Fibroblast of pulmonary artery (primary cell): ENCODE data around the gene TM4SF4.

Source experiments
- DNase-seq: peaks from one replicate; pipeline ENCODE4 v3.0.0-alpha.2; 2010; ENCODE audit warnings: low read depth
- H3K4me3 ChIP-seq: replicated peaks from 2 replicates; pipeline ENCODE4 v1.5.1; 2011; ENCODE audit warnings: low read depth, mild to moderate bottlenecking, control low read depth, low read length, moderate library complexity
- TF ChIP-seq, protein P1 (sequence below): IDR thresholded peaks from 2 replicates; pipeline ENCODE4 v1.5.1; 2011; ENCODE audit warnings: mild to moderate bottlenecking, control low read depth, low read length, inconsistent platforms; ENCODE audit errors: missing control alignments

The TM4SF4 gene

DNA sequence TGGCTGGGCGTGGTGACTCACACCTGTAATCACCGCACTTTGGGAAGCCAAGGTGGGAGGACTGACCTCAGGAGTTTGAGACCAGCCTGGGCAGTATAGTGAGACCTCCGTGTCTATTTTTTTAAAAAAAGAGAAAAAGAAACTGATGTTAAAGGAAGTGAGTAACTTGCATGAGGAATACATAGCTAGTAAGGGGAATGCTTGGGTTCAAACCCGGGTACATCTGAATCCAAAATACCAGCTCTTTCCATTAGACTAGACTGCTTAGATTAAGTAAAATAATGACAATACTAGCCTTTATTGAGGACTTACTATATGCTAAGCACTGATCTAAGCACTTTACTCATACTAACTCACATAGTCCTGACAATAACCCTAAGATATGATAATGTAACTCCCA, 22.4 kb downstream of the TM4SF4 start:
- no peak for DNase-seq
- no peak overlapping the region for H3K4me3 ChIP-seq
- TF ChIP-seq, protein P1, sequence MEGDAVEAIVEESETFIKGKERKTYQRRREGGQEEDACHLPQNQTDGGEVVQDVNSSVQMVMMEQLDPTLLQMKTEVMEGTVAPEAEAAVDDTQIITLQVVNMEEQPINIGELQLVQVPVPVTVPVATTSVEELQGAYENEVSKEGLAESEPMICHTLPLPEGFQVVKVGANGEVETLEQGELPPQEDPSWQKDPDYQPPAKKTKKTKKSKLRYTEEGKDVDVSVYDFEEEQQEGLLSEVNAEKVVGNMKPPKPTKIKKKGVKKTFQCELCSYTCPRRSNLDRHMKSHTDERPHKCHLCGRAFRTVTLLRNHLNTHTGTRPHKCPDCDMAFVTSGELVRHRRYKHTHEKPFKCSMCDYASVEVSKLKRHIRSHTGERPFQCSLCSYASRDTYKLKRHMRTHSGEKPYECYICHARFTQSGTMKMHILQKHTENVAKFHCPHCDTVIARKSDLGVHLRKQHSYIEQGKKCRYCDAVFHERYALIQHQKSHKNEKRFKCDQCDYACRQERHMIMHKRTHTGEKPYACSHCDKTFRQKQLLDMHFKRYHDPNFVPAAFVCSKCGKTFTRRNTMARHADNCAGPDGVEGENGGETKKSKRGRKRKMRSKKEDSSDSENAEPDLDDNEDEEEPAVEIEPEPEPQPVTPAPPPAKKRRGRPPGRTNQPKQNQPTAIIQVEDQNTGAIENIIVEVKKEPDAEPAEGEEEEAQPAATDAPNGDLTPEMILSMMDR: no peak

DNA sequence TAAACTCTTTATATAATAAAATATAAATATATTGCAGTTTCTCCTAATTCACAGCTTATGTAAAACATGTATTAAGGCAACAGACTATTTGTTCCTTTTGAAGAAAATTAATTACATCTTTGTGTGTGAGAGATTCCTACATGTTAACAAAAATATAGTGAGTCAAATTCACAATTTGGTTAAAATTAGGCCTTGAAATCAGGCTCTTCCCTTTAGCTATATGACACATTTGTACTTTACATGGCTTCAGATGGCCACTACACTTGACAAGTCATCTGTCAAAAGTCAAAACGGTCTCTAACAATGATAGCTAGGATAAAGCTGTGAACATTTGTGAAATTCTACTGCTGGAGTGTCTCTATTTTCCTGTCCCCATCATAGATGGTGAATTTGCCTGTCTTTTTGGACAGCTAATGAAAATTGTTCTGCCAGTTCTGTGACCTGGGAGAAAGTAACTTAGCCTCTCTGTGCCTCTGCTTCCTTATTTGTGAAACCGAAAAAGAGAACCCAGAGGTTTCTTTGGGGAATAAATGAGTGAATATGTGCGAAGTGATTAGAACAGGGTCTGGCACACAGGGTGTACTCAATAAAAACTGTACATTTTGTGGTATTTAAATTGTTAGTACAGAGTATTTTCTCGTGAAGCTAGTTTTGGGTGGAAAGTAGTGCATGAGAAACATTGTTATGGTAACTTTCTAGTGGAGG, 23.6 kb downstream of the TM4SF4 start:
- TF ChIP-seq, protein P1: no peak
- DNase-seq: no peak
- H3K4me3 ChIP-seq: no peak overlapping the region

DNA sequence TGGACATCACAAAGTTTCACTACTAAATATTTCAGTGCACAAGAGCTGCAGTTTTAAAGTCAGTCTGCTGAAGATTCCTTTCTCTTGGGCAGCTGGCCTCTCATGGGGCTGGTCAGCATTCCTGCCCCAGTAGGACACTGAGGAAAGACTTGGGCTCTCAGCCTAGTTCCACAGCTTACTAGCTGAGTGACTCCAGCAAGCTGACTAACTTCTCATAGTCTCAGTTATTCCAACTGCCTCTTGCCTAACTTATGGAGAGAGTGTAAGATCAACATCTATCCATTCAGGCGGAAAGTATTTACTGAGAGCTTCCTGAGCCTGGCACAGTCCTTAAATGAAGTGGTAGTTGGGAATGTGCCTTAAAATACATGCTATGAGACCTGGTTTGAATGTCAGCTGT, 27.0 kb downstream of the TM4SF4 start:
- TF ChIP-seq, protein P1: no peak
- H3K4me3 ChIP-seq: no peak overlapping the region
- DNase-seq: peak; percentile 62

DNA sequence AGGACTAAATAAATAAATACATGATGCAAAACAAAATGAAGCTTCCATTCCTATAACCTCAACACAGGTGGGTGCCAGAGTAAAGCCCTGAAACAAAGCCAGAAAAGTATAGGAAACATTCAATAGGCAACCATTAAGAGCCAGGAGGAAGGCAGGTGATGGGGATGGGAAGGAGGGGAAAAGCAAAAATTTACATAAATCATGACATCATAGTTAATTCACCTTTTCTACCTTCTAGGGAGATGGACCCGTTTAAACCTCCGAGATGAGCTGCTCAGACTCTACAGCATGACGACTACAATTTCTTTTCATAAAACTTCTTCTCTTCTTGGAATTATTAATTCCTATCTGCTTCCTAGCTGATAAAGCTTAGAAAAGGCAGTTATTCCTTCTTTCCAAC, 27.9 kb downstream of the TM4SF4 start:
- no peak for DNase-seq
- TF ChIP-seq, protein P1: no peak

DNA sequence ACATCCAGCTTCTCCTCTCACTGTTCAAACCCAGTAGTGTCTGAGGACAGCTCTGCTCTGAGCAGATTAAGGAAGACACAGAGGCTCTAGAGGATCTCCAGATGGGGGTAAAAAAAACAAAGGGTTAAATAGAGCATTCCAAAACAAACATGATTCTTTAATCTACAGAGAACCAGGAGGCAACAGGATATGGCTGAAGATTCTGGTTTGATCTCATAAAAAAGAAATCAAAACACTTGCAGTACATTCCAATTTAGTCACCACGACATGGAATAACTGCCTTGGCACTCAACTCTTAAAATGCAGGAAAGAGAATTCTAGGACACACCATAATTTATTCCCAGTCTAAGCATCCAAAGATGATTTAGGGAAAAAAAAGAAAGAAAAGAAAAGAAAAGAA, 32.0 kb downstream of the TM4SF4 start:
- no peak overlapping the region for H3K4me3 ChIP-seq
- no peak for DNase-seq
- TF ChIP-seq, protein P1: no peak

More for the DNA sequence above, 27.9 kb downstream of the TM4SF4 start:
- H3K4me3 ChIP-seq: no peak overlapping the region

DNA sequence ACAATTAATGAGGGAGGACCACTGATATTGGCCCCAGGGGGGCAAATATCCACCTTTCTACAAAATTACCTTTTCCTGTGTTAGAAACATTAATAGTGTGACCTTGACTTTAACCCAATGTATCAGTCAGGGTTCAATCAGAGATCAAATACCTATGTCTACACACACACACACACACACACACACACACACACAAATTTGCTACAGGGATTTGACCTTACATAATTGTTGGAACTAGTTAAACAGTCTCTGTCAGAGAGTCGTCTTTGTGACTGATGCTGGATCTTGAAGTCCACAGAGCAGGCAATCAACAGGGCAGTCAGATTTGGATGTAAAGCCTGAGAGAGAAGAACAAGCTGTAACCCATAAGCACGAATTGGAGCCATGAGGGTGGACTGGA, 32.5 kb downstream of the TM4SF4 start:
- DNase-seq: no peak
- H3K4me3 ChIP-seq: no peak overlapping the region
- TF ChIP-seq, protein P1: no peak

DNA sequence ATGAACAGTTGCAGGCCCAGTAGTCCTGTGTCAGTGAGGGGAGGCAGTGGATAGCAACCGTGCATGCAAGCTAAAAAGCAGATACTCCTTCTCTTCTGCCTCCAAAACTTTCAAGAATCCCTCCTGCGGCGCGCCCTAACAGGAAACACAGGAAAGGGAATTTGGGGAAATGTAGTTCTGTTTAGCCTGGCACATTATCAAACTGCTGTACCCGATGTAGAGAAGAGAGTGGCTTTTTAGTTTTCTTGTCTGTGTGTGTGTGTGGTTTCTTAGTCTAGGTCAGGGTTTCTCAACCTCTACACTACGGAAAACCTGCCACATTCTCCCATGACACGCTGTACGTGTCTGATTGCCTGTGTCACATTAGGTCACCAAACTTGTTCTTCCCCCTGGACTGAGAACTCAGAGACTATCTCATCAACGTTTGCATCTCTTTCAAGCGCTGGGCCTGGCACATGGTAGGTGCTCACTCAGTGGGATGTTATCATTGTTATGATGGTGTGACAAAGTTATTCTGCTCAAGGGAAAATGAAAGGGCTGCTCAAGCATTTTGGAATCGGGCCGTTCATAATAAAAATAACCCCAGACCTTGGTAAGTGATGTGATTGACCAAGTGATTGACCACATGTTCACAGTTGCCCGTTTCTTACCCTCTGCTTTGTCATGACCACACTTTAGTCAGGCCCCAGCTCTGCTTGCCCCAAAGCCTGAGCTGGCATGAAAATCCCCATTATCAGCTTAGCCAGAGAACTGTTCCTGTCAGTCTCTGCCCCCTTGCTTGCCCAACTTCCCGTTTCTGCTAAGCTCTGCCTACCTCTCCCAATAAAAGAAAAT, 33.2 kb downstream of the TM4SF4 start:
- DNase-seq: peak; percentile 60
- H3K4me3 ChIP-seq: no peak overlapping the region
- TF ChIP-seq, protein P1: no peak
